SK-N-MC (cell line): Measurements from ENCODE around the gene TMEM181.
A peak's percentile ranks its signal among the peaks of the same experiment; 100 is the strongest.
"Not testable (repeated sequence)": the region's sequence is repeated elsewhere in the genome, so short reads cannot be mapped to it uniquely, and the experiment has no call there.

Source experiments
- DNase-seq: peaks from one replicate; pipeline ENCODE4 v3.0.0-alpha.2; 2011; ENCODE audit warnings: low read depth, low spot score
- H3K27ac ChIP-seq: fragments of 200-600 bp; sonication (generic); 2 replicates; pipeline ENCODE4 v1.5.1; 2016; ENCODE audit warnings: mixed run types
- H3K36me3 ChIP-seq: fragments of 200-600 bp; sonication (generic); 2 replicates; pipeline ENCODE4 v1.6.1; 2017; ENCODE audit warnings: antibody characterized with exemption, low read length, mixed read lengths; ENCODE audit not compliant: insufficient read depth
- H3K4me3 ChIP-seq: fragments of 200-600 bp; sonication (generic); 2 replicates; pipeline ENCODE4 v1.5.1; 2016
- H3K9ac ChIP-seq: fragments of 200-600 bp; sonication (generic); 2 replicates; pipeline ENCODE4 v1.8.0; 2017; ENCODE audit warnings: mixed run types, mixed read lengths; ENCODE audit not compliant: insufficient read length
- H3K9me3 ChIP-seq: fragments of 200-600 bp; sonication (generic); 2 replicates; pipeline ENCODE4 v1.6.1; 2017; ENCODE audit warnings: low read depth, mild to moderate bottlenecking, antibody characterized with exemption, low read length, moderate library complexity, mixed read lengths
- EZH2 ChIP-seq: fragments of 200-600 bp; sonication (generic); IDR thresholded peaks from one replicate; pipeline ENCODE4 v1.6.1; 2017; ENCODE audit warnings: antibody characterized with exemption
- FOXP2 ChIP-seq: optimal IDR thresholded peaks from 2 replicates; pipeline ENCODE3; 2011; ENCODE audit warnings: mild to moderate bottlenecking, moderate library complexity; ENCODE audit not compliant: insufficient read depth; ENCODE audit errors: extremely low read length, control extremely low read depth
- POLR2AphosphoS5 ChIP-seq: IDR thresholded peaks from 2 replicates; pipeline ENCODE4 v1.6.1; 2012; ENCODE audit warnings: mild to moderate bottlenecking, low read depth, low read length, borderline replicate concordance

The TMEM181 gene

GRCh38 chr6:158545043-158545966, 14.6 kb upstream of the TMEM181 start:
- no peak overlapping the region for H3K4me3 ChIP-seq
- H3K27ac ChIP-seq = no peak overlapping the region
- TF ChIP-seq FOXP2 (no peak), EZH2 (no peak), POLR2AphosphoS5 (no peak)
- no peaks in the 10 kb centered on the region for H3K36me3 ChIP-seq
- H3K9me3 ChIP-seq = no peaks in the 10 kb centered on the region
- no peak for DNase-seq
- no peak overlapping the region for H3K9ac ChIP-seq

GRCh38 chr6:158548418-158549161, 11.3 kb upstream of the TMEM181 start:
- H3K27ac ChIP-seq = no peak overlapping the region
- no peak for TF ChIP-seq FOXP2
- TF ChIP-seq POLR2AphosphoS5 = no peak
- no peak for TF ChIP-seq EZH2
- H3K9ac ChIP-seq = no peak overlapping the region
- H3K9me3 ChIP-seq = no peaks in the 10 kb centered on the region
- no peak overlapping the region for H3K4me3 ChIP-seq
- no peaks in the 10 kb centered on the region for H3K36me3 ChIP-seq
- DNase-seq = no peak

- Histone ChIP-seq H3K9me3 (no peaks in the 10 kb centered on the region), H3K36me3 (no peaks in the 10 kb centered on the region), H3K9ac (no peak overlapping the region), H3K4me3 (no peak overlapping the region), H3K27ac (peak overlapping the region; percentile 26; the same call in 1 of the 2 replicates)
- DNase-seq = no peak
- TF ChIP-seq FOXP2 (no peak), EZH2 (no peak), POLR2AphosphoS5 (no peak)
These were observed 7.7 kb upstream of the TMEM181 start for GRCh38 chr6:158552055-158552795.

GRCh38 chr6:158552796-158553138, 7.1 kb upstream of the TMEM181 start:
- Histone ChIP-seq H3K36me3 (no peaks in the 10 kb centered on the region), H3K27ac (no peak overlapping the region), H3K4me3 (no peak overlapping the region), H3K9ac (no peak overlapping the region), H3K9me3 (no peaks in the 10 kb centered on the region)
- no peak for DNase-seq
- TF ChIP-seq EZH2 = no peak
- no peak for TF ChIP-seq POLR2AphosphoS5
- TF ChIP-seq FOXP2 = no peak

- no peak overlapping the region for H3K4me3 ChIP-seq
These were observed 5.1 kb upstream of the TMEM181 start for GRCh38 chr6:158554611-158555361.

GRCh38 chr6:158556113-158556512, 3.8 kb upstream of the TMEM181 start:
- no peak for DNase-seq
- TF ChIP-seq POLR2AphosphoS5 = no peak
- no peak overlapping the region for H3K4me3 ChIP-seq
- no peak overlapping the region for H3K9ac ChIP-seq
- H3K9me3 ChIP-seq = no peaks in the 10 kb centered on the region
- no peak overlapping the region for H3K27ac ChIP-seq
- H3K36me3 ChIP-seq = no peaks in the 10 kb centered on the region

More at GRCh38 chr6:158554611-158555361, 5.1 kb upstream of the TMEM181 start:
- no peak for TF ChIP-seq POLR2AphosphoS5
- no peak for TF ChIP-seq FOXP2
- TF ChIP-seq EZH2 = no peak
- no peak for DNase-seq
- Histone ChIP-seq H3K9ac (peak overlapping the region; percentile 6), H3K9me3 (no peaks in the 10 kb centered on the region), H3K36me3 (no peaks in the 10 kb centered on the region), H3K27ac (0 out of 2 replicates have a peak overlapping the region, but pooled peaks have one; percentile 10)

GRCh38 chr6:158557110-158557509, 2.8 kb upstream of the TMEM181 start:
- not testable (repeated sequence) for H3K9ac ChIP-seq, H3K27ac ChIP-seq, H3K36me3 ChIP-seq, DNase-seq, H3K9me3 ChIP-seq, H3K4me3 ChIP-seq

GRCh38 chr6:158557927-158558326, 2.0 kb upstream of the TMEM181 start:
- Histone ChIP-seq H3K4me3 (no peak overlapping the region), H3K9ac (no peak overlapping the region), H3K9me3 (no peaks in the 10 kb centered on the region), H3K36me3 (no peaks in the 10 kb centered on the region), H3K27ac (no peak overlapping the region)
- no peak for TF ChIP-seq FOXP2
- no peak for TF ChIP-seq POLR2AphosphoS5
- TF ChIP-seq EZH2 = no peak
- DNase-seq = no peak
